AG20443 (cell line): ENCODE measurements around the gene DNAH3.
"Not testable (repeated sequence)": the region's sequence is repeated elsewhere in the genome, so short reads cannot be mapped to it uniquely, and the experiment has no call there.

Source experiments
- DNase-seq: peaks from one replicate; pipeline ENCODE4 v3.0.0; 2012; ENCODE audit warnings: low spot score, mixed read lengths

DNAH3 gene

GRCh38 chr16:21120976-21121520 is 29.6 kb downstream of the DNAH3 start:
- no peak for DNase-seq

DNA sequence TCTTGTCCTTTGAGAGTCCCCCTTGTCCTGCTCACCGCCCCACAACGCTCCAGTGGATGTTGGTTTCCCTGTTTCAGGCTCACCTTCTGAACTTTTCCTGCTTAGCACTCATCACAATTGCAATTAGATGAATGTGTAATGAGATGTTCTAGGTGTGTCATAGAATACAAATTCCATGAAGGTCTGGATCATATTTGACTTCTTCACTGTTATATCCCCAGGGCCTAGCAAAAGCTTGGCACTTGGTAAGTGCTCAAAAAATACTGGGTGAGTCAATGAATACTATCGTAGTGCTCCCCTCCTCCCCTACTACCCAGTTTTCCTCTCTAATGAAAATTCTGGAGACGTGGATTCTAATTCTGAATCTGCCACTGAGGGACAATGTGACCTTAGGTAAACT is 33.1 kb downstream of the DNAH3 start:
- no peak for DNase-seq

DNA sequence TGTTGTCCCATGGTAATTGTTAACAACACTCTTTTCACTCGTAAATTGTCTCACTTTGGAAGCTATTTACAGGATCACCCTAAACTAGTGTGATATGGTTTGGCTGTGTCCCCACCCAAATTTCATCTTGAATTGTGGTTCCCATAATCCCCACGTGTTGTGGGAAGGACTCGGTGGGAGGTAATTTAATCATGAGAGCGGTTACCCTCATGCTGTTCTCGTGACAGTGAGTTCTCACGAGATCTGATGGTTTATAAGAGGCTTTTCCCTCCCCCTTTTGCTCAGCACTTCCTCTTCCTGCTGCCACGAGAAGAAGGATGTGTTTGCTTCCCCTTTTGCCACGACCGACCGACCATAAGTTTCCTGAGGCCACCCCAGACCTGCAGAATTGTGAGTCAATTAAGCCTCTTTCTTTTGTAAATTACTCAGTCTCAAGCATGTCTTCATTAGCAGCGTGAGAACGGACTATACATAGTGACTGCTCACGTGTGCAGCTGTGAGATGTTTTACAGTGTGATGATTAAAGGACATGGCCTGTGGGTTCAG is 34.4 kb downstream of the DNAH3 start:
- no peak for DNase-seq

DNA sequence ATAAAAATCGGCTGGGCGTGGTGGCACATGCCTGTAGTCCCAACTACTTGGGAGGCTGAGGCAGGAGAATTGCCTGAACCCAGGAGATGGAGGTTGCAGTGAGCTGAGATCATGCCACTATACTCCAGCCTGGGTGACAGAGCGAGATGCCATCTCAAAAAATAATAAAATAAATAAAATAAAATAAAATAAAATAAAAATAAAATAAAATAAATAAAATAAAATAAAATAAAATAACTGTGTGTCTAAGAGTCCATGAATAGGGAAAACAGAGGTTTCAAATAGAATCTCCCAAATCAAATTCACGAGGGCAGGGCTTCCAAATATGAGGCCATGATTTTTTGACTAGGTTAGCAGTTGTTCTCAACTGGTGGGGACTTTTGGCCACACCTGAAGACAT is 35.1 kb downstream of the DNAH3 start:
- DNase-seq, result not testable (repeated sequence)

DNA sequence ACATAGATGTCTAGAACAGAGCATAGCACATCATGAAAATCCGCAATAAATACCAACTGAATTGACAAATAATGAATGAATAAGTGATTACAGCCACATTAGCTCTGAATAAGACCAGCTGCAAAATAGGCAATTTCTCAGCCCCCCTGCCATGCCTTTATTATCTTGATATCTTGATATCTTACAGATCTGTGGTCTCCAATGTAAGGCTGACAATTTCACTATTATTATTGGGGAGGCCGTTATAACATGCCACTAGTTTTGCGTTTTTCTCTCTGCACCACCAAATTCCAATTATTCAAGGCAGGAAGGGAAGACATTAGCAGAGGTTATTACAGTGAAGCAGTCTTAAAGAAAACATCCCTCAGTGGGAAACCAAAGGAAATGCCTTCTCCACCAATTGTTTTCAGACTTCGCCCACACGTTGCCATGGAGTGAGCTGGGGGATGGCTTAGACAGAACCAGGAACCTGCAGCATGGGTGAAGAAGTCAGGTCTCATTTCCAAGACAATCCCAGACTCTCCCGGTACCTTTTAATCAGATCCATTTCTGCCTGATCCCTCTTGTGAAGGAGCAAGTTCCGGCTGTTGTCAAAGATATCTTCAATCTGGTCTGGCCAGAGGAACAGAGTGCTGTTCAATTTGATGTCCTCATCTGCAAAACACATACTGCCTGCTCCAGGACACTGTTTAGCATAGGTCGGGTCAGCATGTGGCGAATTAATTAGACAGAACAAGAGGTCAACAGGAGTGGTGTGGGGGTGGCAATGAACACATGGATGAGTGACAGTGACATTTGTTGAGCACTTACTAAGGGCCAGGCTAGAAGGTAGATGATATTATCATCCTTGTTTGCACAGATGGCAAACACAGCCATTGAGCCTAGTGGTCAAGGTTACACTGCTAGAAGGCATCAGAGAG is 46.4 kb downstream of the DNAH3 start:
- peak; percentile 79 for DNase-seq

DNA sequence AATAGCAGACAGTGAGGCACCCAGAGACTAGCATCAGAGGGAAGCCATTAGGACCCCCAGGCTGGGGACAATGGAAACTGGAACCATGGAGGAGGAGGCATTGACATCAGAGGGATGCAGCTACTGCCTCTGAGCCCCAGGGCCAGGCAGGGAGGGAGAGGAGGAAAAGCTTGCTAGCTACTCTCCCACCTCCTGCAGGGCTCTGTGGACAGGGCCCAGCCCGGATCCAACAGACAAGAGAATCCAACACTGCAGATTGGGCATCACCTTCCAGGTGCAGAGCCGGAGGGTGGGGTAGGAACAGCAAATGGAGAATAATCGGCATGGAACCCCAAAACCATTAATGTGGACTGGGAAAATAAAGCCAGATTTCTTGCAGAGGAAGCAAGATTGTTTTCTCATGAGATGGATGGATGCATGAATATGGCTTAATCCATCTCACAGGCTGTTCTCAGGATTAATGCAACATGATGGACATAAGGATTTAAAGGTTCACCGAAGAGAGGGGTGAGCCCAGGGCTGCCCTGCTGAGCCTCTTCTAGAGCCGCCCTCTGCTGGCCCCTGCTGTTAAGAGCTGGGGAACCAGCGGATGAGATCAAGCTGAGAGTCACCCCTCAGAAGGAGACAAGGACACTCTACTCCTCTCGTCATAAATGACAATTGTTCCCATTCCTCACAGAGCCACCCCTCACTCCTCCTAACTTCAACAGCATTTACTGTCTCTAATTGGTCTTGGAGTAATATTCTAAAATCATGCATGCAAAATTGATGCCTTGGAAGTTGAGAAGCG is 48.8 kb downstream of the DNAH3 start:
- DNase-seq, result peak; percentile 41

GRCh38 chr16:21100447-21100846 is 50.2 kb downstream of the DNAH3 start:
- DNase-seq, result peak; percentile 57

- peak; percentile 84 for DNase-seq
Measured at GRCh38 chr16:21097151-21097550, 53.5 kb downstream of the DNAH3 start.

- DNase-seq, result not testable (repeated sequence)
Measured at GRCh38 chr16:21094719-21095118, 55.9 kb downstream of the DNAH3 start.

- DNase-seq, result no peak
Measured at GRCh38 chr16:21092951-21093350, 57.7 kb downstream of the DNAH3 start.

GRCh38 chr16:21088646-21089538 is 61.8 kb downstream of the DNAH3 start:
- peak; percentile 47 for DNase-seq

DNA sequence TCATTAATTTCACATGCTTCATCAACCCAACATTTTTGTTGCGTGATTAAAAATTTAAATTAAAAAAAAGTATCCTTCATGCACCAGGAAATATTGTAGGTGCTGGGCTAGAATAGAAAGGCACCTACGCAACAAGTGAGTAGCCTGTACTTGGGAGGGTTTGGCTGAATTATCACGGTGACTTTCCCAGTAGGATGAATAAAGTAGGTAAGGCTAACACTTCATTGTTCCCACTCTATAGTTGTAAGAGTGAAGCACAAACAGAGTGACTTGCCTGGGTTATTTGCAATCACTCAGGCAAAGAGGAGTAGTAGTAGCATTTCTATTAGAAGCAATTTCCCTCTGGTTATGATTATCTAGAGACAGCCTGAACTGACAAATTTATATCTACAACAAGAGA is 62.5 kb downstream of the DNAH3 start:
- no peak for DNase-seq

DNA sequence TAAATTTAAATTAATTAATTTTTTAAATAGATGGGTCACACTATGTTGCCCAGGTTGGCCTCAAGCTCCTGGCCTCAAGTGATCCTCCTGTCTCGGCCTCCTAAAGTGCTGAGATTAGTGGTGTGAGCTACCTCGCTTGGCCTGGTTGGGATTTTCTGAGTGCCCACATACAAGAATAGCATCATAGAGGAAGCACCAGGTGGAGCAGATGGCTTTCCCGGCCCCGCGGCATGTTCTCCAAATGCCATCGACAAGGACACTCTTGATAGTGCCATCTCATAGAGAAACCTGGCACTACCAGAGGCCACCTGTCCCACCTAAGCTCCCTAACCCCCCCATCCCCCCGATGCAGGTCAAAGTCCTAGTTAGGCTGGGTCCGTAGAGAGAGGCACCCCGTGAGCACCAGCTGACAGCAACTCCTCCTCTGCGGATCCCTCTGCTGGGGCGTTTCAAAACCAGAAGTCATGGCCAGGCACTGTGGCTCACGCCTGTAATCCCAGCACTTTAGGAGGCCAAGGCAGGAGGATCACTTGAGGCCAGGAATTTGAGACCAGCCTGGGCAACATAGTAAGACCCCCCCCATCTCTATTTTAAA is 65.9 kb downstream of the DNAH3 start:
- no peak for DNase-seq

- peak; percentile 77 for DNase-seq
Measured at GRCh38 chr16:21083729-21084268, 66.8 kb downstream of the DNAH3 start.

DNA sequence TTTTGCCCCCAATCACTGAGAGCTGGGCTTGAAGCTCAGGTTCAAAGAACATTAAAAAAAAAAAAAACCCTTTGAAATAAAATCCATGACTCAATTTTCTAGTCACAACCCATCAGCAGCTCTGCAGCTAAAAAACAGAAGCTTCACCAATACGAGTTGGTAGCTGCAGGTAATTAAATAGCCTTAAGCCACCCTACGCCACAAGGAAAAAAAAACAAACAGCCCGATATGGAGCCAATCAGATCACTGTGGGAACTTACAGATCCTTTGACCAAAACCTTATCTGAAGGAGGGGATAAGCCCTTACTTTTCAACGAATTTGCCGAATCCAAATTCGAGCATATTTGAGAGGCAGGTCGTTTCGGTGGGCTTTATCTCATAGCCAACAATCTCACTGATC is 69.3 kb downstream of the DNAH3 start:
- DNase-seq, result no peak

DNA sequence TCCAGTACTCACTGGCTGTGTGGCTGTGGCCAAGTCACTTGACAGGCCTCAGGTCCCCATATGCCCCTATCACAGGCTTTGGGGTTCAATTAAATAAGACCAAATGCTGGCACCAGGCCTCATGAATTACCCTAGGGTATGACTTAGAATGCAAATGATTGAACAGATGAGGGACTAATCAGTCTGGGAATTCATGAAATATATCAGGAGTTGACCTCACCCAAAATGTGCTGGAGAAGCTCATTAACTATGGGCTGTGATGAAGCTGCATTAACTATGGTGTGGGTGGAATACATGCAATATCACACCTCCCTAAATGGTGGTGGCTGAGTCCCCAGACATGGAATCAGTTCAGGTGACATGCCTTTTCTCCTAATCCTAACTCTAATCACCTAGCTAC is 72.1 kb downstream of the DNAH3 start:
- no peak for DNase-seq

- no peak for DNase-seq
Measured at GRCh38 chr16:21076186-21076883, 74.3 kb downstream of the DNAH3 start.

DNA sequence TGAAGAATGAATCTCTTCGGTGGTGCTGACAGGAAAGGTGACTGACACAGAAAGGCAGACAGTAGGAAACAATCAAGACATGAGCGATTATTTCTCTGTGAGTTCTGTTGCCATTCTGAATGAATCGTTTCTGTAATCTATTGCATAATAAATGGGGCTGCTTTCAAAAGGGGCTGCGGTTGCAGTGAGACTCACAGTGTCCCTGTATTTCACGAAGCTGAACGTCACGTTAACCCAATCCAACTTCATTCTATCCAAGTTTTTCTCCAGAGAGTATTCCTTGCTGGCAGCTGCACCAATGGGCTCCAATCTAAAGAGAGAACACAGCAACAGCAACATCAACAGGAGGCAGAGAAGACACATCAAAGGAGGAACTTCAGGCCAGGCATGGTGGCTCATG is 75.4 kb downstream of the DNAH3 start:
- no peak for DNase-seq

GRCh38 chr16:21072976-21073375 is 77.7 kb downstream of the DNAH3 start:
- no peak for DNase-seq

DNA sequence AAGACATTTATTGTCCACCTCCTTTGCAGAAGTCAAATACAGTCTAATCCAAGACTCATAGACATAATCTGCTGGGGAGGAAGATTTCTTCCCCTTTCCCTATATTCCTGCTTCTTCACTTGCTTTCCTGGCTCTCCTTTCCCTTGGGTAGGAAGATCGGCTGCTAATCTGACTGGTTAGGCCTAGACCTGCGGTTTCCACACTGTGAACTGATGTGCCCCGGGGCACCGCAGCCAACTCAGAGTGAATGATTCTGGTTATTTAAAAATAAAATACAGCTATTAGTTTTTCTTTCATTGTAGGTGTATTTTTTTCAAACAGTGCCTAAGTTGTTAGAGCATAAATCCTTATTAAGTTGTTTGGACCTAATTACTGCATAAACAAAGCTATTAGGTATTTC is 78.9 kb downstream of the DNAH3 start:
- DNase-seq, result no peak
